SK-N-SH (cell line): ENCODE results near the gene XIRP1. TPM values are rescaled to one million over a fixed set of nuclear protein-coding genes. Genes with fewer than 3 reads are reported as not detected.

ENCODE experiments used
- CTCF ChIA-PET: fragments of 300-600, 350-600 bp; formaldehyde crosslinking; extraction: SDS; loops from one replicate; lab custom pipeline; 2021; lab: Yijun Ruan, JAX
- POLR2A ChIA-PET: fragments of 350-600 bp; sonication (Branson Sonifier 250); formaldehyde crosslinking; extraction: SDS; loops from one replicate; lab custom pipeline; 2020; ENCODE audit warnings: antibody characterized with exemption, inconsistent platforms; lab: Yijun Ruan, JAX
- DNase-seq: peaks from one replicate; pipeline ENCODE4 v3.0.0; 2012
- H2AFZ ChIP-seq: fragments of 200-600 bp; sonication (generic); 2 replicates; pipeline ENCODE4 v1.8.1; 2016; ENCODE audit warnings: antibody characterized with exemption, mild to moderate bottlenecking, low read depth
- H3F3A ChIP-seq: fragments of 200-600 bp; sonication (generic); replicated peaks from 2 replicates; pipeline ENCODE3; 2016; ENCODE audit warnings: antibody characterized with exemption, mild to moderate bottlenecking; ENCODE audit not compliant: insufficient read depth
- H3K27ac ChIP-seq, 2 experiments: fragments of 200-500 bp in 1 of 2; fragments of 200-600 bp in 1 of 2; sonication (Bioruptor generic) in 1 of 2; sonication (generic), shearing (Covaris generic) in 1 of 2; 2 replicates each; pipeline versions ENCODE4 v1.5.1 to v1.6.1; 2014 to 2016; ENCODE audit warnings: low read depth in 2 of 2, inconsistent platforms in 1 of 2, low read length in 1 of 2, mild to moderate bottlenecking in 1 of 2, mixed read lengths in 1 of 2
- H3K27me3 ChIP-seq: fragments of 200-600 bp; sonication (generic), shearing (Covaris generic); 2 replicates; pipeline ENCODE4 v1.6.1; 2016; ENCODE audit warnings: mixed run types; ENCODE audit not compliant: insufficient read depth
- H3K36me3 ChIP-seq, 2 experiments: fragments of 200-500 bp in 1 of 2; fragments of 200-600 bp in 1 of 2; sonication (Bioruptor generic) in 1 of 2; sonication (generic) in 1 of 2; replicated peaks in 1 of 2; 2 replicates each; pipeline versions ENCODE3 to v1.5.1; 2014 to 2016; ENCODE audit warnings: low read length in 1 of 2, mild to moderate bottlenecking in 1 of 2; ENCODE audit not compliant: insufficient read depth in 2 of 2, control insufficient read depth in 1 of 2
- H3K4me1 ChIP-seq, 2 experiments: fragments of 200-500 bp in 1 of 2; fragments of 200-600 bp in 1 of 2; sonication (Bioruptor generic) in 1 of 2; sonication (generic), shearing (Covaris generic) in 1 of 2; 2 replicates each; pipeline versions ENCODE4 v1.5.1 to v1.6.1; 2014 to 2016; ENCODE audit warnings: low read depth in 1 of 2, low read length in 1 of 2, mixed run types in 1 of 2; ENCODE audit not compliant: insufficient read depth in 2 of 2, control insufficient read depth in 1 of 2
- H3K4me2 ChIP-seq: fragments of 200-600 bp; sonication (generic), shearing (Covaris generic); 2 replicates; pipeline ENCODE4 v1.6.1; 2017; ENCODE audit warnings: mixed run types
- H3K4me3 ChIP-seq, 2 experiments: fragments of 200-500 bp in 1 of 2; fragments of 200-600 bp in 1 of 2; sonication (Bioruptor generic) in 1 of 2; sonication (generic), shearing (Covaris generic) in 1 of 2; 2 replicates each; pipeline versions ENCODE4 v1.5.1 to v1.8.1; 2014 to 2016; ENCODE audit warnings: low read depth in 2 of 2, inconsistent platforms in 1 of 2, low read length in 1 of 2, mild to moderate bottlenecking in 1 of 2, mixed read lengths in 1 of 2, moderate library complexity in 1 of 2
- H3K79me2 ChIP-seq: fragments of 200-600 bp; sonication (generic); 2 replicates; pipeline ENCODE4 v1.8.1; 2017; ENCODE audit warnings: mild to moderate bottlenecking; ENCODE audit not compliant: insufficient read depth
- H3K9ac ChIP-seq: fragments of 200-600 bp; sonication (generic); 2 replicates; pipeline ENCODE4 v1.6.1; 2017; ENCODE audit warnings: mixed run types
- H3K9me2 ChIP-seq: fragments of 200-600 bp; sonication (generic); 2 replicates; pipeline ENCODE4 v1.6.1; 2017; ENCODE audit warnings: mixed run types
- H3K9me3 ChIP-seq: fragments of 200-600 bp; sonication (generic); 2 replicates; pipeline ENCODE4 v1.6.1; 2017; ENCODE audit warnings: mixed run types, mild to moderate bottlenecking, moderate library complexity
- H4K20me1 ChIP-seq: fragments of 200-600 bp; sonication (generic); 2 replicates; pipeline ENCODE4 v1.6.1; 2017; ENCODE audit warnings: mild to moderate bottlenecking, mixed run types; ENCODE audit not compliant: insufficient read depth
- CHD2 ChIP-seq: fragments of 150-350 bp; IDR thresholded peaks from 2 replicates; pipeline ENCODE4 v1.6.1; 2018; ENCODE audit warnings: low read length; ENCODE audit not compliant: partially characterized antibody
- ELF1 ChIP-seq: IDR thresholded peaks from 2 replicates; pipeline ENCODE4 v1.4.0; 2012
- EP300 ChIP-seq, 2 experiments: IDR thresholded peaks; 2 replicates each; pipeline versions ENCODE4 v1.4.0 to v1.6.1; 2012; ENCODE audit warnings: borderline replicate concordance in 1 of 2, low read depth in 1 of 2, low read length in 1 of 2
- FOSL2 ChIP-seq: IDR thresholded peaks from 2 replicates; pipeline ENCODE4 v1.4.0; 2012; ENCODE audit warnings: low read depth, mild to moderate bottlenecking, moderate library complexity, borderline replicate concordance
- FOXM1 ChIP-seq: IDR thresholded peaks from 2 replicates; pipeline ENCODE4 v1.4.0; 2012; ENCODE audit warnings: low read depth, mild to moderate bottlenecking
- MEF2A ChIP-seq: IDR thresholded peaks from 2 replicates; pipeline ENCODE4 v1.4.0; 2012; ENCODE audit warnings: low read depth, borderline replicate concordance
- NFIC ChIP-seq: IDR thresholded peaks from 2 replicates; pipeline ENCODE4 v1.4.0; 2012; ENCODE audit warnings: borderline replicate concordance
- RAD21 ChIP-seq: IDR thresholded peaks from 2 replicates; pipeline ENCODE4 v1.6.1; 2012; ENCODE audit warnings: mild to moderate bottlenecking, low read length
- RCOR1 ChIP-seq: fragments of 150-350 bp; IDR thresholded peaks from 2 replicates; pipeline ENCODE4 v1.6.1; 2017; ENCODE audit warnings: antibody characterized with exemption, low read length
- RFX5 ChIP-seq: IDR thresholded peaks from 2 replicates; pipeline ENCODE4 v1.6.1; 2012; ENCODE audit warnings: mild to moderate bottlenecking, improper control_type of control experiment, low read length
- RXRA ChIP-seq: IDR thresholded peaks from 2 replicates; pipeline ENCODE4 v1.4.0; 2012; ENCODE audit warnings: low read depth, mild to moderate bottlenecking, borderline replicate concordance
- SIN3A ChIP-seq: IDR thresholded peaks from 2 replicates; pipeline ENCODE4 v1.6.1; 2012; ENCODE audit warnings: low read depth, mild to moderate bottlenecking, low read length, moderate library complexity, borderline replicate concordance
- SMC3 ChIP-seq: IDR thresholded peaks from 2 replicates; pipeline ENCODE4 v1.6.1; 2012; ENCODE audit warnings: low read depth, low read length, improper control_type of control experiment
- TAF1 ChIP-seq: IDR thresholded peaks from 2 replicates; pipeline ENCODE4 v1.6.1; 2012; ENCODE audit warnings: low read depth, mild to moderate bottlenecking, low read length, moderate library complexity, borderline replicate concordance
- YY1 ChIP-seq: IDR thresholded peaks from 2 replicates; pipeline ENCODE4 v1.4.0; 2012; ENCODE audit warnings: low read depth, mild to moderate bottlenecking
- WGBS: methylation state at CpG from one replicate; pipeline ENCODE4 v1.1.6; 2017; ENCODE audit warnings: low lambda C conversion rate; 5-methylcytosine and 5-hydroxymethylcytosine counted together
- polyA plus RNA-seq, 3 experiments: library from polyadenylated mRNA; depleted of rRNA; stranded (reverse); fragments of >200 nt; gene quantifications; 2 replicates each; pipeline ENCODE4 v1.2.3, GENCODE V29; 2012
- TF ChIP-seq, protein P1 (sequence below): fragments of 150-350 bp; IDR thresholded peaks from 2 replicates; pipeline ENCODE4 v1.6.1; 2016; ENCODE audit warnings: mild to moderate bottlenecking, low read depth, low read length
- TF ChIP-seq, protein P2 (sequence below): IDR thresholded peaks from 2 replicates; pipeline ENCODE4 v1.6.1; 2012; ENCODE audit warnings: mild to moderate bottlenecking, low read depth, low read length, moderate library complexity
- TF ChIP-seq, protein P3 (sequence below): IDR thresholded peaks from 2 replicates; pipeline ENCODE4 v1.4.0; 2012; ENCODE audit warnings: low read depth, borderline replicate concordance
- TF ChIP-seq, protein P4 (sequence below): fragments of 200-600 bp; sonication (generic); IDR thresholded peaks from 2 replicates; pipeline ENCODE4 v1.6.1; 2017; ENCODE audit warnings: antibody characterized with exemption, mild to moderate bottlenecking, moderate library complexity

Gene XIRP1
- polyA plus RNA-seq, 1 of the 3 experiments (the other 2 are of a cell fraction) = not detected

DNA sequence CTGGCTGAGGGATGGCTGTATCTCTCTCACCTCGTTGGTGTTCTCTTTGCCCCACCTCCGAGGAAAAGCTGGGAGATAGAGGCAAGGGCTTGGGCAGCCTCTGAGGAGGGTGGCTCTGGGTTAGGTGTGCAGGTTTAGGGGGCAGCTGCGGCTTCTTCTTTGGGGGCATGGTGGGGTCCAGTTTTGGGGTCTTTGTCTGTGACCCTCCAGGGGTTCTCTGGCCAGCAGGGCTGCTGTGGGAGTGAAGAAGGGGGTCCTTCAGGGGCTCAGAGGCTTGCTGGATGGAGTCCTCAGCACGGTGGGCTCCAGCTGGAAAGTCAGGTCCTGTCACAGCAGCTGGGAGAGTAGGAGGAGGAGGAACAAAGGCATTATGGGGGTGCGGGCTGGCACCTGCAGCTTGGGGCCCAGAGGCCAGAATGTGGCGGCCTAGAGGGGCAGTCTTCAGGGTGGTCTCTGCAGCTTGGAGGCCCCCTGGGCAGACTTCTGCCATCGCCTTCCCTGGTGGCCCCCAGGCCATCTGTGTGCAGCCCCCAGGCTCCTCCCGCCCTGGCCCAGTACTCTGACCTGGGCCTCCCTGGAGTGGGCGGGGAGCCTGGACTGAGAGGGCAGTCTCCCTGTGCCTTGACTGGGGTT lies 7.0 kb downstream of the XIRP1 start:
- ChIA-PET POLR2A (no interaction called here), CTCF (interaction anchor here (1.4 to 16.7 kb wide), 2 partner anchors 59 to 104 kb away, joined by 4 to 510 read pairs; no protein-coding TSS in a partner anchor)
- H3K9me2 ChIP-seq = no peaks in the 10 kb centered on the region
- peaks cover 6% of the 10 kb centered on the region for H3F3A ChIP-seq
- no peak for TF ChIP-seq FOXM1
- TF ChIP-seq, protein P1, sequence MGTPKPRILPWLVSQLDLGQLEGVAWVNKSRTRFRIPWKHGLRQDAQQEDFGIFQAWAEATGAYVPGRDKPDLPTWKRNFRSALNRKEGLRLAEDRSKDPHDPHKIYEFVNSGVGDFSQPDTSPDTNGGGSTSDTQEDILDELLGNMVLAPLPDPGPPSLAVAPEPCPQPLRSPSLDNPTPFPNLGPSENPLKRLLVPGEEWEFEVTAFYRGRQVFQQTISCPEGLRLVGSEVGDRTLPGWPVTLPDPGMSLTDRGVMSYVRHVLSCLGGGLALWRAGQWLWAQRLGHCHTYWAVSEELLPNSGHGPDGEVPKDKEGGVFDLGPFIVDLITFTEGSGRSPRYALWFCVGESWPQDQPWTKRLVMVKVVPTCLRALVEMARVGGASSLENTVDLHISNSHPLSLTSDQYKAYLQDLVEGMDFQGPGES = no peak
- no peak for TF ChIP-seq EP300 (IDR thresholded peaks at IDR 0.05; ENCODE audit: borderline replicate concordance in 1 of 2, low read depth in 1 of 2, low read length in 1 of 2)
- TF ChIP-seq YY1 = no peak
- TF ChIP-seq RFX5 = no peak
- no peak for TF ChIP-seq RXRA
- TF ChIP-seq RAD21 = no peak
- no peak for TF ChIP-seq SMC3
- no peak for TF ChIP-seq NFIC
- TF ChIP-seq, protein P2, sequence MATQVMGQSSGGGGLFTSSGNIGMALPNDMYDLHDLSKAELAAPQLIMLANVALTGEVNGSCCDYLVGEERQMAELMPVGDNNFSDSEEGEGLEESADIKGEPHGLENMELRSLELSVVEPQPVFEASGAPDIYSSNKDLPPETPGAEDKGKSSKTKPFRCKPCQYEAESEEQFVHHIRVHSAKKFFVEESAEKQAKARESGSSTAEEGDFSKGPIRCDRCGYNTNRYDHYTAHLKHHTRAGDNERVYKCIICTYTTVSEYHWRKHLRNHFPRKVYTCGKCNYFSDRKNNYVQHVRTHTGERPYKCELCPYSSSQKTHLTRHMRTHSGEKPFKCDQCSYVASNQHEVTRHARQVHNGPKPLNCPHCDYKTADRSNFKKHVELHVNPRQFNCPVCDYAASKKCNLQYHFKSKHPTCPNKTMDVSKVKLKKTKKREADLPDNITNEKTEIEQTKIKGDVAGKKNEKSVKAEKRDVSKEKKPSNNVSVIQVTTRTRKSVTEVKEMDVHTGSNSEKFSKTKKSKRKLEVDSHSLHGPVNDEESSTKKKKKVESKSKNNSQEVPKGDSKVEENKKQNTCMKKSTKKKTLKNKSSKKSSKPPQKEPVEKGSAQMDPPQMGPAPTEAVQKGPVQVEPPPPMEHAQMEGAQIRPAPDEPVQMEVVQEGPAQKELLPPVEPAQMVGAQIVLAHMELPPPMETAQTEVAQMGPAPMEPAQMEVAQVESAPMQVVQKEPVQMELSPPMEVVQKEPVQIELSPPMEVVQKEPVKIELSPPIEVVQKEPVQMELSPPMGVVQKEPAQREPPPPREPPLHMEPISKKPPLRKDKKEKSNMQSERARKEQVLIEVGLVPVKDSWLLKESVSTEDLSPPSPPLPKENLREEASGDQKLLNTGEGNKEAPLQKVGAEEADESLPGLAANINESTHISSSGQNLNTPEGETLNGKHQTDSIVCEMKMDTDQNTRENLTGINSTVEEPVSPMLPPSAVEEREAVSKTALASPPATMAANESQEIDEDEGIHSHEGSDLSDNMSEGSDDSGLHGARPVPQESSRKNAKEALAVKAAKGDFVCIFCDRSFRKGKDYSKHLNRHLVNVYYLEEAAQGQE = no peak
- TF ChIP-seq, protein P3, sequence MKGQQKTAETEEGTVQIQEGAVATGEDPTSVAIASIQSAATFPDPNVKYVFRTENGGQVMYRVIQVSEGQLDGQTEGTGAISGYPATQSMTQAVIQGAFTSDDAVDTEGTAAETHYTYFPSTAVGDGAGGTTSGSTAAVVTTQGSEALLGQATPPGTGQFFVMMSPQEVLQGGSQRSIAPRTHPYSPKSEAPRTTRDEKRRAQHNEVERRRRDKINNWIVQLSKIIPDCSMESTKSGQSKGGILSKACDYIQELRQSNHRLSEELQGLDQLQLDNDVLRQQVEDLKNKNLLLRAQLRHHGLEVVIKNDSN = no peak
- no peak for TF ChIP-seq FOSL2
- no peak for TF ChIP-seq RCOR1
- no peak for TF ChIP-seq SIN3A
- no peak for TF ChIP-seq CHD2
- TF ChIP-seq TAF1 = no peak
- TF ChIP-seq, protein P4, sequence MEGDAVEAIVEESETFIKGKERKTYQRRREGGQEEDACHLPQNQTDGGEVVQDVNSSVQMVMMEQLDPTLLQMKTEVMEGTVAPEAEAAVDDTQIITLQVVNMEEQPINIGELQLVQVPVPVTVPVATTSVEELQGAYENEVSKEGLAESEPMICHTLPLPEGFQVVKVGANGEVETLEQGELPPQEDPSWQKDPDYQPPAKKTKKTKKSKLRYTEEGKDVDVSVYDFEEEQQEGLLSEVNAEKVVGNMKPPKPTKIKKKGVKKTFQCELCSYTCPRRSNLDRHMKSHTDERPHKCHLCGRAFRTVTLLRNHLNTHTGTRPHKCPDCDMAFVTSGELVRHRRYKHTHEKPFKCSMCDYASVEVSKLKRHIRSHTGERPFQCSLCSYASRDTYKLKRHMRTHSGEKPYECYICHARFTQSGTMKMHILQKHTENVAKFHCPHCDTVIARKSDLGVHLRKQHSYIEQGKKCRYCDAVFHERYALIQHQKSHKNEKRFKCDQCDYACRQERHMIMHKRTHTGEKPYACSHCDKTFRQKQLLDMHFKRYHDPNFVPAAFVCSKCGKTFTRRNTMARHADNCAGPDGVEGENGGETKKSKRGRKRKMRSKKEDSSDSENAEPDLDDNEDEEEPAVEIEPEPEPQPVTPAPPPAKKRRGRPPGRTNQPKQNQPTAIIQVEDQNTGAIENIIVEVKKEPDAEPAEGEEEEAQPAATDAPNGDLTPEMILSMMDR = no peak
- TF ChIP-seq MEF2A = no peak
- TF ChIP-seq ELF1 = no peak
- no peaks in the 10 kb centered on the region for H3K9me3 ChIP-seq
- 67% methylated on average over 5 of the region's 9 CpGs for whole genome bisulfite sequencing
- no peaks in the 10 kb centered on the region for H3K79me2 ChIP-seq
- H3K4me1 ChIP-seq = peaks cover 0 to 5% of the 10 kb centered on the region in 2 experiments; a peak in 1 of 4 replicates
- no peak overlapping the region for H3K4me2 ChIP-seq
- H3K9ac ChIP-seq = no peak overlapping the region
- no peak overlapping the region for H2AFZ ChIP-seq
- no peak overlapping the region for H3K27ac ChIP-seq
- no peaks in the 10 kb centered on the region for H3K36me3 ChIP-seq
- no peaks in the 10 kb centered on the region for H4K20me1 ChIP-seq
- H3K4me3 ChIP-seq = no peak overlapping the region
- no peak for DNase-seq
- H3K27me3 ChIP-seq = no peaks in the 10 kb centered on the region
